ENCODE measurements around the gene MED12L.
A peak's percentile ranks its signal among the peaks of the same experiment; 100 is the strongest.

Gene MED12L

GRCh38 chr3:151300539-151300938 is 215.1 kb downstream of the MED12L start:
- DNase-seq = no peak

- DNase-seq = no peak
Measured at GRCh38 chr3:151301787-151302186, 216.3 kb downstream of the MED12L start.

- DNase-seq = no peak
Measured at GRCh38 chr3:151303751-151304150, 218.3 kb downstream of the MED12L start.

GRCh38 chr3:151305060-151305774 is 219.8 kb downstream of the MED12L start:
- DNase-seq = peak; percentile 84

- DNase-seq = no peak
Measured at GRCh38 chr3:151305775-151306151, 220.3 kb downstream of the MED12L start.

GRCh38 chr3:151306168-151306810 is 220.8 kb downstream of the MED12L start:
- no peak for DNase-seq

GRCh38 chr3:151307131-151307530 is 221.7 kb downstream of the MED12L start:
- no peak for DNase-seq

- DNase-seq = no peak
Measured at GRCh38 chr3:151307583-151308488, 222.4 kb downstream of the MED12L start.

- DNase-seq = no peak
Measured at GRCh38 chr3:151309566-151309965, 224.1 kb downstream of the MED12L start.

GRCh38 chr3:151312972-151313371 is 227.5 kb downstream of the MED12L start:
- DNase-seq = no peak

GRCh38 chr3:151314137-151314536 is 228.7 kb downstream of the MED12L start:
- DNase-seq = no peak

- DNase-seq = no peak
Measured at GRCh38 chr3:151314593-151314992, 229.1 kb downstream of the MED12L start.

GRCh38 chr3:151315136-151315535 is 229.7 kb downstream of the MED12L start:
- DNase-seq = no peak

- no peak for DNase-seq
Measured at GRCh38 chr3:151315846-151316245, 230.4 kb downstream of the MED12L start.

- DNase-seq = no peak
Measured at GRCh38 chr3:151316267-151316991, 231.0 kb downstream of the MED12L start, which contains the start of gene GPR87. TSS of gene GPR87 (minus strand) at chr3:151316820. CDS start at chr3:151300100, 16,720 bp downstream.

- no peak for DNase-seq
Measured at GRCh38 chr3:151318313-151318712, 232.8 kb downstream of the MED12L start.

GRCh38 chr3:151318991-151319390 is 233.5 kb downstream of the MED12L start:
- DNase-seq = no peak

- DNase-seq = no peak
Measured at GRCh38 chr3:151319628-151320027, 234.2 kb downstream of the MED12L start.

GRCh38 chr3:151320131-151320530 is 234.7 kb downstream of the MED12L start:
- no peak for DNase-seq

GRCh38 chr3:151321526-151321925 is 236.1 kb downstream of the MED12L start:
- no peak for DNase-seq

GRCh38 chr3:151322511-151322910 is 237.0 kb downstream of the MED12L start:
- DNase-seq = no peak

- no peak for DNase-seq
Measured at GRCh38 chr3:151327571-151328198, 242.2 kb downstream of the MED12L start.
